ENCODE measurements around the gene TICAM2.

- TF ChIP-seq, protein P1, sequence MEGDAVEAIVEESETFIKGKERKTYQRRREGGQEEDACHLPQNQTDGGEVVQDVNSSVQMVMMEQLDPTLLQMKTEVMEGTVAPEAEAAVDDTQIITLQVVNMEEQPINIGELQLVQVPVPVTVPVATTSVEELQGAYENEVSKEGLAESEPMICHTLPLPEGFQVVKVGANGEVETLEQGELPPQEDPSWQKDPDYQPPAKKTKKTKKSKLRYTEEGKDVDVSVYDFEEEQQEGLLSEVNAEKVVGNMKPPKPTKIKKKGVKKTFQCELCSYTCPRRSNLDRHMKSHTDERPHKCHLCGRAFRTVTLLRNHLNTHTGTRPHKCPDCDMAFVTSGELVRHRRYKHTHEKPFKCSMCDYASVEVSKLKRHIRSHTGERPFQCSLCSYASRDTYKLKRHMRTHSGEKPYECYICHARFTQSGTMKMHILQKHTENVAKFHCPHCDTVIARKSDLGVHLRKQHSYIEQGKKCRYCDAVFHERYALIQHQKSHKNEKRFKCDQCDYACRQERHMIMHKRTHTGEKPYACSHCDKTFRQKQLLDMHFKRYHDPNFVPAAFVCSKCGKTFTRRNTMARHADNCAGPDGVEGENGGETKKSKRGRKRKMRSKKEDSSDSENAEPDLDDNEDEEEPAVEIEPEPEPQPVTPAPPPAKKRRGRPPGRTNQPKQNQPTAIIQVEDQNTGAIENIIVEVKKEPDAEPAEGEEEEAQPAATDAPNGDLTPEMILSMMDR (IDR thresholded peaks at IDR 0.05) = no peak
- TF ChIP-seq EP300 (IDR thresholded peaks at IDR 0.05) = peak; percentile 93
Observed at GRCh38 chr5:115558388-115558956, 43.8 kb downstream of the TICAM2 start.
